Upper lobe of left lung (tissue), 4 donors: ENCODE data around the gene LRRC3.

Experiments
- CTCF ChIP-seq, 6 experiments: fragments of 450-650 bp in 4 of 6; fragments of 200-600 bp in 2 of 6; sonication (generic) in 2 of 6; IDR thresholded peaks; one replicate each; pipeline ENCODE4 v1.5.1; 2016 to 2019; ENCODE audit warnings: antibody characterized with exemption in 6 of 6
- EP300 ChIP-seq, 4 donors: sonication (generic); formaldehyde crosslinking; IDR thresholded peaks; one replicate each; pipeline ENCODE4 v1.5.1; 2017; ENCODE audit warnings: antibody characterized with exemption in 4 of 4, control low read depth in 2 of 4
- POLR2A ChIP-seq, 4 donors: fragments of 450-650 bp; IDR thresholded peaks; one replicate each; pipeline ENCODE4 v1.5.1; 2016 to 2017; ENCODE audit warnings: antibody characterized with exemption in 4 of 4, mild to moderate bottlenecking in 2 of 4
- POLR2AphosphoS5 ChIP-seq, 2 donors: sonication (generic); formaldehyde crosslinking; IDR thresholded peaks; one replicate each; pipeline ENCODE4 v1.5.1; 2017; ENCODE audit warnings: antibody characterized with exemption in 2 of 2

- TF ChIP-seq CTCF (IDR thresholded peaks at IDR 0.05) (no peak), POLR2A (IDR thresholded peaks at IDR 0.05) (no peak), POLR2AphosphoS5 (IDR thresholded peaks at IDR 0.05) (no peak), EP300 (IDR thresholded peaks at IDR 0.05) (no peak)
These were observed 41.6 kb upstream of the LRRC3 start for GRCh38 chr21:44413566-44414290.
